HCT116 (cell line): ENCODE data around the gene ENDOG. TPM values are rescaled to one million over a fixed set of nuclear protein-coding genes. Genes with fewer than 3 reads are reported as not detected.

ENCODE experiments used
- ATAC-seq: fragments of 200-7000 bp; cut with Tn5 transposase; 2 replicates; pipeline ENCODE4 v1.9.1; 2020; ENCODE audit warnings: mild to moderate bottlenecking, moderate library complexity
- BruUV-seq: library from RNA; stranded (reverse); fragments of 400-500 nt; replicated peaks from 2 replicates; lab custom pipeline; 2021; lab: Mats Ljungman, UMichigan
- CTCF ChIA-PET: fragments of 300-600 bp; sonication (Branson Sonifier 250); formaldehyde crosslinking; loops from one replicate; lab custom pipeline; 2021; ENCODE audit warnings: antibody characterized with exemption; lab: Charles Lee
- POLR2A ChIA-PET: fragments of 300-600, 350-600 bp; sonication (Branson Sonifier 250); formaldehyde crosslinking; loops from one replicate; lab custom pipeline; 2021; ENCODE audit warnings: antibody characterized with exemption; lab: Charles Lee
- RAD21 ChIA-PET, 2 experiments: fragments of 300-600 bp; sonication (Branson Sonifier 250); formaldehyde crosslinking; loops; one replicate each; lab custom pipeline; 2023; ENCODE audit warnings: low total read pairs in 2 of 2; ENCODE audit not compliant: uncharacterized antibody in 2 of 2, unreplicated experiment in 2 of 2, low non-redundant PET in 1 of 2; lab: Charles Lee
- DNase-seq: peaks from one replicate; pipeline ENCODE4 v3.0.0-alpha.2; 2010; ENCODE audit warnings: low read depth, low spot score
- H2AFZ ChIP-seq: fragments of 200-600 bp; shearing (Covaris generic), sonication (generic); 2 replicates; pipeline ENCODE4 v1.6.1; 2017; ENCODE audit warnings: low read depth, mixed run types, mixed read lengths, antibody characterized with exemption, low read length; ENCODE audit not compliant: poor library complexity, severe bottlenecking
- H3K27ac ChIP-seq: 2 replicates; pipeline ENCODE4 v1.5.1; 2012; ENCODE audit warnings: low read depth, low read length
- H3K27me3 ChIP-seq: fragments of 200-600 bp; sonication (generic); 2 replicates; pipeline ENCODE4 v1.6.1; 2016; ENCODE audit warnings: mixed run types, low read length, mixed read lengths; ENCODE audit not compliant: insufficient read depth
- H3K36me3 ChIP-seq, 2 experiments: fragments of 200-500 bp in 1 of 2; fragments of 200-600 bp in 1 of 2; sonication (Bioruptor generic) in 1 of 2; sonication (generic) in 1 of 2; 2 replicates each; pipeline versions ENCODE4 v1.5.1 to v1.6.1; 2014 to 2016; ENCODE audit warnings: low read length in 2 of 2, inconsistent platforms in 1 of 2, mixed read lengths in 1 of 2, mixed run types in 1 of 2; ENCODE audit not compliant: insufficient read depth in 2 of 2, control insufficient read depth in 1 of 2
- H3K4me1 ChIP-seq, 2 experiments: fragments of 200-600 bp in 1 of 2; sonication (generic) in 1 of 2; 2 replicates each; pipeline versions ENCODE4 v1.5.1 to v1.6.1; 2012 to 2017; ENCODE audit warnings: low read length in 2 of 2, inconsistent platforms in 1 of 2, mild to moderate bottlenecking in 1 of 2, mixed read lengths in 1 of 2, mixed run types in 1 of 2, moderate library complexity in 1 of 2; ENCODE audit not compliant: insufficient read depth in 2 of 2, control insufficient read depth in 1 of 2
- H3K4me2 ChIP-seq: fragments of 200-600 bp; sonication (generic); 2 replicates; pipeline ENCODE4 v1.6.1; 2017; ENCODE audit warnings: mixed run types, low read length, mixed read lengths
- H3K4me3 ChIP-seq, 2 experiments: fragments of 200-600 bp in 1 of 2; sonication (generic) in 1 of 2; replicated peaks in 1 of 2; 2 replicates each; pipeline ENCODE4 v1.5.1; 2011 to 2016; ENCODE audit warnings: low read length in 2 of 2, control low read depth in 1 of 2, low read depth in 1 of 2, mild to moderate bottlenecking in 1 of 2, mixed read lengths in 1 of 2, mixed run types in 1 of 2
- H3K79me2 ChIP-seq: fragments of 200-600 bp; sonication (generic); 2 replicates; pipeline ENCODE4 v1.6.1; 2017; ENCODE audit warnings: mild to moderate bottlenecking, mixed run types, low read length, moderate library complexity, mixed read lengths; ENCODE audit not compliant: insufficient read depth
- H3K9ac ChIP-seq: fragments of 200-600 bp; sonication (generic); 2 replicates; pipeline ENCODE4 v1.6.1; 2016; ENCODE audit warnings: low read length, mixed read lengths
- H3K9me2 ChIP-seq: fragments of 200-600 bp; sonication (generic), shearing (Covaris generic); 2 replicates; pipeline ENCODE4 v1.6.1; 2017; ENCODE audit warnings: mixed run types, mild to moderate bottlenecking, moderate library complexity; ENCODE audit not compliant: insufficient read depth
- H3K9me3 ChIP-seq, 2 experiments: fragments of 200-500 bp in 1 of 2; fragments of 200-600 bp in 1 of 2; sonication (Bioruptor generic) in 1 of 2; sonication (generic) in 1 of 2; 2 replicates each; pipeline ENCODE4 v1.6.1; 2014 to 2017; ENCODE audit warnings: low read length in 2 of 2, mixed read lengths in 2 of 2, inconsistent platforms in 1 of 2, low read depth in 1 of 2, mild to moderate bottlenecking in 1 of 2, mixed run types in 1 of 2, moderate library complexity in 1 of 2; ENCODE audit not compliant: control insufficient read depth in 1 of 2, insufficient read depth in 1 of 2
- H4K20me1 ChIP-seq: fragments of 200-600 bp; sonication (generic), shearing (Covaris generic); 2 replicates; pipeline ENCODE4 v1.6.1; 2017; ENCODE audit warnings: mixed run types, mild to moderate bottlenecking, moderate library complexity; ENCODE audit not compliant: insufficient read depth
- CBX3 ChIP-seq: IDR thresholded peaks from 2 replicates; pipeline ENCODE4 v1.6.1; 2012; ENCODE audit warnings: low read depth
- CEBPB ChIP-seq: IDR thresholded peaks from 2 replicates; pipeline ENCODE4 v1.6.1; 2012; ENCODE audit warnings: low read depth
- EGR1 ChIP-seq: IDR thresholded peaks from 2 replicates; pipeline ENCODE4 v1.6.1; 2012; ENCODE audit warnings: low read depth
- ELF1 ChIP-seq: IDR thresholded peaks from 2 replicates; pipeline ENCODE4 v1.6.1; 2012; ENCODE audit warnings: low read depth, borderline replicate concordance
- EZH2 ChIP-seq: fragments of 200-600 bp; sonication (generic); IDR thresholded peaks from 2 replicates; pipeline ENCODE4 v1.6.1; 2017; ENCODE audit warnings: antibody characterized with exemption, mixed run types
- EZH2phosphoT487 ChIP-seq: fragments of 200-600 bp; IDR thresholded peaks from 2 replicates; pipeline ENCODE4 v1.6.1; 2018; ENCODE audit warnings: antibody characterized with exemption, borderline replicate concordance
- JUND ChIP-seq: IDR thresholded peaks from 2 replicates; pipeline ENCODE4 v1.6.1; 2012
- POLR2A ChIP-seq: IDR thresholded peaks from 2 replicates; pipeline ENCODE4 v1.7.0; 2011; ENCODE audit warnings: borderline replicate concordance; ENCODE audit not compliant: insufficient read depth, insufficient read length; ENCODE audit errors: extremely low read depth
- POLR2AphosphoS5 ChIP-seq: IDR thresholded peaks from 2 replicates; pipeline ENCODE4 v1.6.1; 2011; ENCODE audit warnings: mild to moderate bottlenecking, low read depth, low read length, moderate library complexity
- SP1 ChIP-seq: IDR thresholded peaks from 2 replicates; pipeline ENCODE4 v1.6.1; 2012; ENCODE audit warnings: low read depth
- YY1 ChIP-seq: IDR thresholded peaks from 2 replicates; pipeline ENCODE4 v1.6.1; 2011; ENCODE audit warnings: low read length, low read depth, moderate library complexity, mild to moderate bottlenecking; ENCODE audit not compliant: insufficient replicate concordance; ENCODE audit errors: extremely low read depth
- ZFX ChIP-seq: fragments of 450-650 bp; IDR thresholded peaks from 2 replicates; pipeline ENCODE4 v1.6.1; 2017
- ZNF274 ChIP-seq: fragments of 200-500 bp; sonication (Bioruptor generic); IDR thresholded peaks from 2 replicates; pipeline ENCODE4 v1.6.1; 2014; ENCODE audit warnings: mild to moderate bottlenecking, low read depth, low read length, inconsistent platforms
- intact Hi-C: fragments of 100-400 bp; cut with micrococcal nuclease; formaldehyde crosslinking; loops from 2 replicates; pipeline ENCODE4 v1.10.0; 2022
- total RNA-seq: library from RNA; stranded (reverse); gene quantifications from one replicate; pipeline ENCODE4 v1.2.1, GENCODE V29; 2021; ENCODE audit not compliant: unreplicated experiment
- TF ChIP-seq, protein P1 (sequence below): IDR thresholded peaks from 2 replicates; pipeline ENCODE4 v1.6.1; 2012; ENCODE audit warnings: low read depth
- TF ChIP-seq, protein P2 (sequence below), 3 experiments: fragments of 200-600 bp in 1 of 3; sonication (generic) in 1 of 3; IDR thresholded peaks in 2 of 3; conservative IDR thresholded peaks in 1 of 3; 2 replicates each; pipeline ENCODE4 v1.5.1; 2012 to 2017; ENCODE audit warnings: low read depth in 2 of 3, low read length in 2 of 3, antibody characterized with exemption in 1 of 3, borderline replicate concordance in 1 of 3, control low read depth in 1 of 3, mild to moderate bottlenecking in 1 of 3, mixed read lengths in 1 of 3, mixed run types in 1 of 3, moderate library complexity in 1 of 3; ENCODE audit not compliant: insufficient read depth in 1 of 3
- TF ChIP-seq, protein P3 (sequence below): IDR thresholded peaks from 2 replicates; pipeline ENCODE4 v1.6.1; 2012
- TF ChIP-seq, protein P4 (sequence below): IDR thresholded peaks from 2 replicates; pipeline ENCODE4 v1.6.1; 2011; ENCODE audit warnings: mild to moderate bottlenecking, low read length, moderate library complexity; ENCODE audit not compliant: insufficient replicate concordance; ENCODE audit errors: extremely low read depth

Gene ENDOG
- total RNA-seq, 1 experiment from 2014 or later: 27.2 TPM

DNA sequence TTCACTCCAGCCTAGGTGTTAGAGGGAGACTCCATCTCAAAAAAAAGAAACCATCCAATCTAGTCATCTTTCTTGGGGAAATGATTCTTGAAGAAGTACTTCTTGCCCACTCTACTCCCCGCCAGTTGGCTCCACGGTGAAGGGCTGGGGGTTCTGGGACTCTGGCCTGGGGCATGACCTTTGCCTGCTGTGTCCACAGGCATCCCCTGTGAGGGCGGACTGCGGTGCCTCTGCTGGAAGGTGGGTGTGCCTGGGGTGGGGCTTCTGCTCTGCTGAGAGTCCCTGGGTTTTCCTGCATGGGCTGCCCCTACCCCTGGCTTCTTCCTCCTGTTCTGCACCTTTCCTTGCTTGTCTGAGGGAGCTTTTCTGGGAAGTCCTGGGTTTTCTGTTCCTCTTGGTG lies 27.8 kb upstream of the ENDOG start:
- no TSS peak for BruUV-seq
- POLR2A ChIA-PET: no interaction called here
- Histone ChIP-seq H3K9me3 (peaks cover 0 to 2% of the 10 kb centered on the region in 2 experiments; a peak in 1 of 4 replicates), H3K27ac (no peak overlapping the region), H3K9me2 (no peaks in the 10 kb centered on the region), H3K4me3 (no peak overlapping the region), H4K20me1 (no peaks in the 10 kb centered on the region), H3K9ac (no peak overlapping the region), H2AFZ (no peak overlapping the region), H3K27me3 (no peaks in the 10 kb centered on the region), H3K4me1 (peaks cover 11 to 19% of the 10 kb centered on the region in 2 experiments; a peak in 3 of 4 replicates), H3K79me2 (peaks cover 14% of the 10 kb centered on the region), H3K4me2 (no peak overlapping the region), H3K36me3 (peaks cover 8 to 12% of the 10 kb centered on the region in 2 experiments; a peak in 3 of 4 replicates)
- CTCF ChIA-PET: no interaction called here
- RAD21 ChIA-PET: no interaction called here
- TF ChIP-seq YY1 (no peak), CBX3 (no peak), EGR1 (no peak), SP1 (no peak), JUND (no peak), ZFX (no peak), POLR2A (no peak), EZH2 (no peak), ELF1 (no peak), CEBPB (no peak), POLR2AphosphoS5 (no peak), EZH2phosphoT487 (no peak), ZNF274 (no peak)
- TF ChIP-seq, protein P1, sequence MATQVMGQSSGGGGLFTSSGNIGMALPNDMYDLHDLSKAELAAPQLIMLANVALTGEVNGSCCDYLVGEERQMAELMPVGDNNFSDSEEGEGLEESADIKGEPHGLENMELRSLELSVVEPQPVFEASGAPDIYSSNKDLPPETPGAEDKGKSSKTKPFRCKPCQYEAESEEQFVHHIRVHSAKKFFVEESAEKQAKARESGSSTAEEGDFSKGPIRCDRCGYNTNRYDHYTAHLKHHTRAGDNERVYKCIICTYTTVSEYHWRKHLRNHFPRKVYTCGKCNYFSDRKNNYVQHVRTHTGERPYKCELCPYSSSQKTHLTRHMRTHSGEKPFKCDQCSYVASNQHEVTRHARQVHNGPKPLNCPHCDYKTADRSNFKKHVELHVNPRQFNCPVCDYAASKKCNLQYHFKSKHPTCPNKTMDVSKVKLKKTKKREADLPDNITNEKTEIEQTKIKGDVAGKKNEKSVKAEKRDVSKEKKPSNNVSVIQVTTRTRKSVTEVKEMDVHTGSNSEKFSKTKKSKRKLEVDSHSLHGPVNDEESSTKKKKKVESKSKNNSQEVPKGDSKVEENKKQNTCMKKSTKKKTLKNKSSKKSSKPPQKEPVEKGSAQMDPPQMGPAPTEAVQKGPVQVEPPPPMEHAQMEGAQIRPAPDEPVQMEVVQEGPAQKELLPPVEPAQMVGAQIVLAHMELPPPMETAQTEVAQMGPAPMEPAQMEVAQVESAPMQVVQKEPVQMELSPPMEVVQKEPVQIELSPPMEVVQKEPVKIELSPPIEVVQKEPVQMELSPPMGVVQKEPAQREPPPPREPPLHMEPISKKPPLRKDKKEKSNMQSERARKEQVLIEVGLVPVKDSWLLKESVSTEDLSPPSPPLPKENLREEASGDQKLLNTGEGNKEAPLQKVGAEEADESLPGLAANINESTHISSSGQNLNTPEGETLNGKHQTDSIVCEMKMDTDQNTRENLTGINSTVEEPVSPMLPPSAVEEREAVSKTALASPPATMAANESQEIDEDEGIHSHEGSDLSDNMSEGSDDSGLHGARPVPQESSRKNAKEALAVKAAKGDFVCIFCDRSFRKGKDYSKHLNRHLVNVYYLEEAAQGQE: no peak
- TF ChIP-seq, protein P2, sequence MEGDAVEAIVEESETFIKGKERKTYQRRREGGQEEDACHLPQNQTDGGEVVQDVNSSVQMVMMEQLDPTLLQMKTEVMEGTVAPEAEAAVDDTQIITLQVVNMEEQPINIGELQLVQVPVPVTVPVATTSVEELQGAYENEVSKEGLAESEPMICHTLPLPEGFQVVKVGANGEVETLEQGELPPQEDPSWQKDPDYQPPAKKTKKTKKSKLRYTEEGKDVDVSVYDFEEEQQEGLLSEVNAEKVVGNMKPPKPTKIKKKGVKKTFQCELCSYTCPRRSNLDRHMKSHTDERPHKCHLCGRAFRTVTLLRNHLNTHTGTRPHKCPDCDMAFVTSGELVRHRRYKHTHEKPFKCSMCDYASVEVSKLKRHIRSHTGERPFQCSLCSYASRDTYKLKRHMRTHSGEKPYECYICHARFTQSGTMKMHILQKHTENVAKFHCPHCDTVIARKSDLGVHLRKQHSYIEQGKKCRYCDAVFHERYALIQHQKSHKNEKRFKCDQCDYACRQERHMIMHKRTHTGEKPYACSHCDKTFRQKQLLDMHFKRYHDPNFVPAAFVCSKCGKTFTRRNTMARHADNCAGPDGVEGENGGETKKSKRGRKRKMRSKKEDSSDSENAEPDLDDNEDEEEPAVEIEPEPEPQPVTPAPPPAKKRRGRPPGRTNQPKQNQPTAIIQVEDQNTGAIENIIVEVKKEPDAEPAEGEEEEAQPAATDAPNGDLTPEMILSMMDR (IDR thresholded peaks at IDR 0.05 in 2 of 3, conservative IDR thresholded peaks at IDR 0.05 in 1 of 3; ENCODE audit: borderline replicate concordance in 1 of 3, insufficient read depth in 1 of 3, low read depth in 2 of 3, low read length in 2 of 3): no peak
- TF ChIP-seq, protein P3, sequence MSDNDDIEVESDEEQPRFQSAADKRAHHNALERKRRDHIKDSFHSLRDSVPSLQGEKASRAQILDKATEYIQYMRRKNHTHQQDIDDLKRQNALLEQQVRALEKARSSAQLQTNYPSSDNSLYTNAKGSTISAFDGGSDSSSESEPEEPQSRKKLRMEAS: no peak
- TF ChIP-seq, protein P4, sequence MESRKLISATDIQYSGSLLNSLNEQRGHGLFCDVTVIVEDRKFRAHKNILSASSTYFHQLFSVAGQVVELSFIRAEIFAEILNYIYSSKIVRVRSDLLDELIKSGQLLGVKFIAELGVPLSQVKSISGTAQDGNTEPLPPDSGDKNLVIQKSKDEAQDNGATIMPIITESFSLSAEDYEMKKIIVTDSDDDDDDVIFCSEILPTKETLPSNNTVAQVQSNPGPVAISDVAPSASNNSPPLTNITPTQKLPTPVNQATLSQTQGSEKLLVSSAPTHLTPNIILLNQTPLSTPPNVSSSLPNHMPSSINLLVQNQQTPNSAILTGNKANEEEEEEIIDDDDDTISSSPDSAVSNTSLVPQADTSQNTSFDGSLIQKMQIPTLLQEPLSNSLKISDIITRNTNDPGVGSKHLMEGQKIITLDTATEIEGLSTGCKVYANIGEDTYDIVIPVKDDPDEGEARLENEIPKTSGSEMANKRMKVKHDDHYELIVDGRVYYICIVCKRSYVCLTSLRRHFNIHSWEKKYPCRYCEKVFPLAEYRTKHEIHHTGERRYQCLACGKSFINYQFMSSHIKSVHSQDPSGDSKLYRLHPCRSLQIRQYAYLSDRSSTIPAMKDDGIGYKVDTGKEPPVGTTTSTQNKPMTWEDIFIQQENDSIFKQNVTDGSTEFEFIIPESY: no peak
- ATAC-seq (no peak), DNase-seq (no peak)
- intact Hi-C loops: no loop called here
